Karpas-422 (cell line): ENCODE data around the gene CNTNAP2. TPM values are rescaled to one million over a fixed set of nuclear protein-coding genes. Genes with fewer than 3 reads are reported as not detected.

Source experiments
- DNase-seq: peaks from one replicate; pipeline ENCODE4 v3.0.0-alpha.2; 2015
- H2AFZ ChIP-seq: fragments of 200-600 bp; sonication (generic); 2 replicates; pipeline ENCODE4 v1.6.1; 2014; ENCODE audit warnings: antibody characterized with exemption, low read length, mixed read lengths
- H3K27ac ChIP-seq: fragments of 200-600 bp; sonication (generic); 2 replicates; pipeline ENCODE4 v1.5.1; 2014; ENCODE audit warnings: mild to moderate bottlenecking, low read length, moderate library complexity
- H3K27me3 ChIP-seq: fragments of 200-600 bp; sonication (generic); 2 replicates; pipeline ENCODE4 v1.6.1; 2014; ENCODE audit warnings: low read length, mixed read lengths
- H3K36me3 ChIP-seq: fragments of 200-600 bp; sonication (generic); 2 replicates; pipeline ENCODE4 v1.6.1; 2014; ENCODE audit warnings: low read length, mixed read lengths; ENCODE audit not compliant: insufficient read depth
- H3K4me1 ChIP-seq: fragments of 200-600 bp; sonication (generic); 2 replicates; pipeline ENCODE4 v1.6.1; 2014; ENCODE audit warnings: mild to moderate bottlenecking, low read length, mixed read lengths
- H3K4me2 ChIP-seq: fragments of 200-600 bp; sonication (generic); 2 replicates; pipeline ENCODE4 v1.6.1; 2014; ENCODE audit warnings: low read length, low read depth, mild to moderate bottlenecking; ENCODE audit not compliant: poor library complexity, severe bottlenecking
- H3K4me3 ChIP-seq: fragments of 200-600 bp; sonication (generic); 2 replicates; pipeline ENCODE4 v1.5.1; 2014; ENCODE audit warnings: mild to moderate bottlenecking, antibody characterized with exemption, low read length, mixed read lengths
- H3K79me2 ChIP-seq: fragments of 200-600 bp; sonication (generic); 2 replicates; pipeline ENCODE4 v1.6.1; 2014; ENCODE audit warnings: mild to moderate bottlenecking, low read length, mixed read lengths
- H3K9ac ChIP-seq: fragments of 200-600 bp; sonication (generic); 2 replicates; pipeline ENCODE4 v1.6.0; 2014; ENCODE audit warnings: low read length
- H3K9me2 ChIP-seq: fragments of 200-600 bp; sonication (generic), shearing (Covaris generic); replicated peaks from 2 replicates; pipeline ENCODE4 v1.6.0; 2014; ENCODE audit warnings: mild to moderate bottlenecking, low read length, moderate library complexity; ENCODE audit not compliant: insufficient read depth
- H3K9me3 ChIP-seq: fragments of 300-700, 200-600 bp; sonication (generic); 2 replicates; pipeline ENCODE4 v1.6.1; 2014; ENCODE audit warnings: low read length, mixed read lengths
- H4K20me1 ChIP-seq: fragments of 200-600 bp; sonication (generic); 2 replicates; pipeline ENCODE4 v1.6.1; 2014; ENCODE audit warnings: mild to moderate bottlenecking, antibody characterized with exemption, low read length, low read depth; ENCODE audit not compliant: insufficient read depth
- total RNA-seq: library from RNA; depleted of rRNA; stranded (reverse); fragments of >200 nt; shearing (Covaris generic); gene quantifications from 2 replicates; pipeline ENCODE4 v1.2.3, GENCODE V29; 2014; ENCODE audit warnings: low replicate concordance

Gene CNTNAP2
- total RNA-seq, 1 experiment from 2014 or later: not detected

- H3K27me3 ChIP-seq: no peaks in the 10 kb centered on the region
These were observed 362.4 kb downstream of the CNTNAP2 start for GRCh38 chr7:146479040-146479439.

GRCh38 chr7:146486519-146486918 is 369.9 kb downstream of the CNTNAP2 start:
- Histone ChIP-seq H3K4me3 (no peak overlapping the region), H2AFZ (no peak overlapping the region), H3K27ac (no peak overlapping the region), H3K4me1 (no peaks in the 10 kb centered on the region), H3K9ac (no peak overlapping the region), H3K79me2 (no peaks in the 10 kb centered on the region), H3K27me3 (no peaks in the 10 kb centered on the region), H3K36me3 (no peaks in the 10 kb centered on the region), H4K20me1 (no peaks in the 10 kb centered on the region), H3K4me2 (no peak overlapping the region), H3K9me2 (no peaks in the 10 kb centered on the region), H3K9me3 (peaks cover 33% of the 10 kb centered on the region)
- DNase-seq: no peak

More at GRCh38 chr7:146479040-146479439, 362.4 kb downstream of the CNTNAP2 start:
- Histone ChIP-seq H3K79me2 (no peaks in the 10 kb centered on the region), H3K9ac (no peak overlapping the region), H3K4me2 (no peak overlapping the region), H3K4me3 (no peak overlapping the region), H3K36me3 (no peaks in the 10 kb centered on the region), H3K9me3 (peaks cover 18% of the 10 kb centered on the region), H4K20me1 (no peaks in the 10 kb centered on the region), H3K4me1 (no peaks in the 10 kb centered on the region), H3K9me2 (no peaks in the 10 kb centered on the region), H3K27ac (no peak overlapping the region), H2AFZ (no peak overlapping the region)
- DNase-seq: no peak

- Histone ChIP-seq H3K79me2 (no peaks in the 10 kb centered on the region), H3K27ac (no peak overlapping the region), H3K4me1 (no peaks in the 10 kb centered on the region), H3K9me2 (no peaks in the 10 kb centered on the region), H3K4me2 (no peak overlapping the region), H2AFZ (no peak overlapping the region), H3K4me3 (no peak overlapping the region), H3K36me3 (no peaks in the 10 kb centered on the region), H4K20me1 (no peaks in the 10 kb centered on the region), H3K9ac (no peak overlapping the region), H3K27me3 (no peaks in the 10 kb centered on the region), H3K9me3 (peaks cover 41% of the 10 kb centered on the region)
- DNase-seq: no peak
These were observed 375.4 kb downstream of the CNTNAP2 start for GRCh38 chr7:146492017-146492416.

DNA sequence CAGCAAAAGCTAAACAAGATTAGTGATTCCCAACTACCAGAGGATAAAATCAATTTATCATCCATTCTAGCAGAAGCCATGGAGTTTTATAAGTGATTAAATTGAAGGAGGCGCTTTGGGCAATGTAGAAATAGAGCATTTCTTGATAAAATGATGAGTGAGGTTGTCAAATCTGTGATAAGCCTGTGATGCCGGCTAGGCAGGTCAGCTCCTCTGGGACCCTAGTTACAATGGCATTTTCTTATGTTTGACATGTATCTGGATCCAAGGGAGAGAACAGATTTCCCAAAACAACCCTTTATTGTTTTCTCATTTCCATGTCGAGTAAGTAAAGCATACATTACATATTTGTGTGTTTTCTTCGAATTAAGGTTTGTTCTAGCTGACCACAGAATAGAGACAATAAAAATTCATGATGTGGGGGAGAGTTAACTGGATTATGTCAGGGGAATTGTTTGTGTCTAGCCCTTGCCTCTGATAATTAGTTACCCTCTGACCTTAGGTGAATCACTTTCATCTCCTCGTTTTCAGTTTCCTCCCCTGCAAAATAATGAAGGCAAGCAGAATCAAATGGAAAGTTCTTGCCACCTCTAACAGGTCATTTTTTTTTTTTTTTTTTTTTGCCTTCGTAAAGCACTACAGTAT is 378.5 kb downstream of the CNTNAP2 start:
- no peaks in the 10 kb centered on the region for H4K20me1 ChIP-seq
- H3K9ac ChIP-seq: no peak overlapping the region
- no peak overlapping the region for H2AFZ ChIP-seq
- no peak overlapping the region for H3K4me2 ChIP-seq
- H3K36me3 ChIP-seq: no peaks in the 10 kb centered on the region
- H3K27ac ChIP-seq: no peak overlapping the region
- H3K9me2 ChIP-seq: no peaks in the 10 kb centered on the region
- H3K27me3 ChIP-seq: no peaks in the 10 kb centered on the region
- H3K79me2 ChIP-seq: no peaks in the 10 kb centered on the region
- H3K4me1 ChIP-seq: no peaks in the 10 kb centered on the region
- H3K9me3 ChIP-seq: peaks cover 32% of the 10 kb centered on the region
- DNase-seq: no peak
- H3K4me3 ChIP-seq: no peak overlapping the region

GRCh38 chr7:146496657-146497056 is 380.1 kb downstream of the CNTNAP2 start:
- H3K27ac ChIP-seq: no peak overlapping the region
- H3K9me3 ChIP-seq: peaks cover 38% of the 10 kb centered on the region

GRCh38 chr7:146499970-146500369 is 383.4 kb downstream of the CNTNAP2 start:
- no peak for DNase-seq
- Histone ChIP-seq H3K36me3 (no peaks in the 10 kb centered on the region), H3K9ac (no peak overlapping the region), H3K4me2 (no peak overlapping the region), H2AFZ (no peak overlapping the region), H3K27ac (no peak overlapping the region), H3K79me2 (no peaks in the 10 kb centered on the region), H3K27me3 (no peaks in the 10 kb centered on the region), H3K4me1 (no peaks in the 10 kb centered on the region), H3K4me3 (no peak overlapping the region), H4K20me1 (no peaks in the 10 kb centered on the region), H3K9me3 (peaks cover 43% of the 10 kb centered on the region), H3K9me2 (no peaks in the 10 kb centered on the region)

More at GRCh38 chr7:146496657-146497056, 380.1 kb downstream of the CNTNAP2 start:
- no peak overlapping the region for H2AFZ ChIP-seq
- no peak overlapping the region for H3K4me2 ChIP-seq
- H3K27me3 ChIP-seq: no peaks in the 10 kb centered on the region
- no peaks in the 10 kb centered on the region for H3K79me2 ChIP-seq
- H3K4me3 ChIP-seq: no peak overlapping the region
- H3K9ac ChIP-seq: no peak overlapping the region
- no peaks in the 10 kb centered on the region for H4K20me1 ChIP-seq
- DNase-seq: no peak
- H3K36me3 ChIP-seq: no peaks in the 10 kb centered on the region
- no peaks in the 10 kb centered on the region for H3K9me2 ChIP-seq
- H3K4me1 ChIP-seq: no peaks in the 10 kb centered on the region

GRCh38 chr7:146503844-146504243 is 387.2 kb downstream of the CNTNAP2 start:
- Histone ChIP-seq H3K4me3 (no peak overlapping the region), H3K9ac (no peak overlapping the region), H3K27me3 (no peaks in the 10 kb centered on the region), H3K27ac (no peak overlapping the region), H2AFZ (no peak overlapping the region), H3K79me2 (no peaks in the 10 kb centered on the region), H3K36me3 (no peaks in the 10 kb centered on the region), H3K9me3 (peaks cover 28% of the 10 kb centered on the region), H3K4me2 (no peak overlapping the region), H3K4me1 (no peaks in the 10 kb centered on the region), H4K20me1 (no peaks in the 10 kb centered on the region), H3K9me2 (no peaks in the 10 kb centered on the region)
- DNase-seq: no peak

- Histone ChIP-seq H3K27me3 (no peaks in the 10 kb centered on the region), H3K9ac (no peak overlapping the region), H3K36me3 (no peaks in the 10 kb centered on the region), H3K4me1 (no peaks in the 10 kb centered on the region), H3K4me3 (no peak overlapping the region), H3K27ac (no peak overlapping the region), H2AFZ (no peak overlapping the region), H3K9me3 (peaks cover 25% of the 10 kb centered on the region), H3K4me2 (no peak overlapping the region), H3K9me2 (no peaks in the 10 kb centered on the region), H4K20me1 (no peaks in the 10 kb centered on the region), H3K79me2 (no peaks in the 10 kb centered on the region)
- DNase-seq: peak; percentile 43
These were observed 393.6 kb downstream of the CNTNAP2 start for GRCh38 chr7:146510088-146510680.
